Fibroblast of mammary gland (primary cell): Measurements from ENCODE around the gene LTBP1.
A peak's percentile ranks its signal among the peaks of the same experiment; 100 is the strongest.

Experiments
- DNase-seq: peaks from one replicate; pipeline ENCODE4 v3.0.0-alpha.2; 2010; ENCODE audit warnings: low read depth
- H3K4me3 ChIP-seq: 2 replicates; pipeline ENCODE4 v1.5.1; 2011; ENCODE audit warnings: low read depth, mild to moderate bottlenecking, low read length, moderate library complexity; ENCODE audit not compliant: control insufficient read depth
- CTCF ChIP-seq: conservative IDR thresholded peaks from 2 replicates; pipeline ENCODE4 v1.5.1; 2011; ENCODE audit warnings: low read depth, low read length, inconsistent platforms; ENCODE audit not compliant: control insufficient read depth, insufficient read depth

LTBP1 gene

DNA sequence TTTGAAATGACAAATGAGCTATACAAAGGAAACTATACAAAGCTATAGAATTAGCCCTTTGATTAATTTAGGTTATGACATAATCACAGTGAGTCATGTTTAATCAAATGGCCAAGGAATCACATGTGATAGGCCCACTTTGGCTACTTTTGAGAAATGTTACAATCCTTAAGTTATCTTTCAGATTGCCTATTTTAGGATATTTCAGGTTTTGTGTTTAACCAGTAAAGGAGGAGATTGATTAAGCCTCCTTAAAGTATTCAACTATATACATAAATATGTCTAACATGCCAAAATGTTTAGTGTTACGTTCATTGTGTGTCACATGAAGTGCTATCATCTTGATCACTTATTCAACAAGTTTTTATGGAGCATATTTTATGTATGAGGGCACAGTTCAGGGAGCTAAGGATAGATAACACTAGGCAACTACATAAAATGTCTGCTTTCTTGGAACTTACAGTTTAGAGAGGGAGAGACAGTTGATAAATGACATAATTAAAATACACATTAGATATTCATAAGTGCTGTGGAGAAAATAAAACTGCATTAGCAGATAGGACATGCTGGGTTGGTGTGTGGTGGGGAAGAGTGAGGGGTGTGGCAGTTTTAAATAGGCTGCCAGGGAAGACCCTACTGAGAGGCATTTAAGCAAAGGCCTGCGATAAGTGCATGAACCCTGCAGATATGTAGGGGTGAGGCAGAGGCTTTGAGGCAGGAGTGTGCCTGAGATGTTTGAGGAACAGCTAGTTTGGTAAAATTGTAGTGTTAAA is 77.2 kb downstream of the LTBP1 start:
- no peak for TF ChIP-seq CTCF
- DNase-seq = peak; percentile 36
- H3K4me3 ChIP-seq = no peak overlapping the region

- no peak for DNase-seq
- no peak for TF ChIP-seq CTCF
- no peak overlapping the region for H3K4me3 ChIP-seq
These were observed 78.0 kb downstream of the LTBP1 start for GRCh38 chr2:33024758-33025157.

GRCh38 chr2:33029459-33029858 is 82.7 kb downstream of the LTBP1 start:
- no peak overlapping the region for H3K4me3 ChIP-seq
- no peak for DNase-seq
- TF ChIP-seq CTCF = no peak

DNA sequence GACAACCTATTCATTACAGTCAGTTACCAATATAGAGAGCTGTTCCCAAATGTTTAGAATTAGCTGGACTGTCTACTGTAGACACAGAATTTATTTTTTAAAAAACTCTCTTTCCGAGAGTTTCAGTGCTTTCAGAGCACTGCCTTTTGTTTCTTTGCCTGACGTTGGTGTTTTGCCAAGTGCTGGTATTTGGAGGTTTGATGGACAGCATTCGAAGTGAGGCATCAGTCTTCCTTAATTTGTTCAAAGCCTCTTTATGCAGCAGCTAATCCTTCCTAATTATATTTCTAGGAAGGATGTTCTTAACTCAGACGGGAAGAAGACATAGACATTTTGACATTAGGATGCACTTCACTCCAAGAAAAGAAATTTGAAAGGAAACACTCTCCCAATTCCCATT is 83.2 kb downstream of the LTBP1 start:
- TF ChIP-seq CTCF = no peak
- H3K4me3 ChIP-seq = no peak overlapping the region
- no peak for DNase-seq

GRCh38 chr2:33030326-33030725 is 83.6 kb downstream of the LTBP1 start:
- no peak for DNase-seq
- no peak overlapping the region for H3K4me3 ChIP-seq
- TF ChIP-seq CTCF = no peak

DNA sequence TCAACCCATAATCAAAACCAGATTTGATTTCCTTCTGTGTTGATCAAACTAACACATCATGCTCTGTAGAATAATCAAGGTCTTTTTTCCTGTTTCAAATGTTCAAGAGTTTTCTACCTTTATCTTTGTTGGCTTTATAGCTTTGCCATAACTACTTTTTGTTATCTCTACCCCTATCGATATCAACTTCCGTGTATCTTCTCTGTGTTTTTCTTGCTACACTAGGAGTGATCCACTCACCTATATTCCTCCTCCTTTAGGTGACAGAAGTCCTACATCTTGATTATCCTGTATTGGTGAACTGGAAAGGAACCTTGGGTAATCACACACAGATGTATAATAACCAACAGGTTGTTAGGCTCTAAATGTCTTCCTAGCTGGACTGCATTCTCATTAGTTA is 85.5 kb downstream of the LTBP1 start:
- TF ChIP-seq CTCF = no peak
- no peak overlapping the region for H3K4me3 ChIP-seq
- DNase-seq = no peak
